GM19238 (cell line): Measurements from ENCODE around the gene SNX32.

Source experiments
- DNase-seq: peaks from one replicate; pipeline ENCODE4 v3.0.0; 2011; ENCODE audit warnings: low spot score; ENCODE audit not compliant: insufficient read length

The SNX32 gene

DNA sequence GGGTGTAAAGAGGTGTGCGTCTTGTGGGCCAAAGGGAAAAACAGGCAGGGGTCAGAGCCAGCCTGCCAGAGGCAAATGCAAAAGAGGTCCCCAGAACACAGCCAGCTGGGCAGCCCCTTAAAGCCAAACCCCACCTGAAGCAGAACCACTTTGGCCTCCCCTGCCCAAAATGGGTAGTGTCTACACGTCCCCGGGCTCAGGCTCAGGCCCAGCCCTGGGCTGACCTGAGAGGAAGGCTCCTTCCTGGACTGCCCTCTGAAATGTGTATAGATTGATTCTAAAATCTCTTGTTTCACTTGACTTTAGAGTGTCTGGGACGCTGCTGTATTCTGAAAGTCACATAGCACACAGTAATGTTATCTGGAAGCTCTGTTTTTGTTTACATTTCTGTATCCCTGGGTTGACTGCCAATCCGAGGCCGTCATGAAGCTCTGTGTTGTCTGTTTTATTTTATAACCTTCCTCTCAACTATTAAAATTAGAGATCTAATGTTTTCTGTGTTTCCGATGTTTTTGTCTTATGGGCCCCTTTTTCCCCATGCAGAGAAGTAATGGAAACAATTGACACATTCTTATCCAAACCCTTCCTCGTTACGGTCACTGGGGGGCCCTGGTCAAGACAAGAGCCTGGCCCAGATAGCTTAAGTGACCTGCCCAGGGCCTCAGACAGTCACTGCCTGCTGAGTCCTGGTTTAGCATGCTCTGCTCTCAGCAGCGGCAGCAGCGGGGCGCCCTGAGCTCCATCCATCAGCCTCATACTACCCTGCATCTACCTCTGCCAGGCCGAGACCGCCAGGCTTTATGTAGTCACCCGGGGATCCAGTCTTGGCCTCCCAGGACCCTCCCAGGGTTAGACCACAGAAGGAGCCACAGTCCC lies 36.8 kb upstream of the SNX32 start:
- DNase-seq: no peak

DNA sequence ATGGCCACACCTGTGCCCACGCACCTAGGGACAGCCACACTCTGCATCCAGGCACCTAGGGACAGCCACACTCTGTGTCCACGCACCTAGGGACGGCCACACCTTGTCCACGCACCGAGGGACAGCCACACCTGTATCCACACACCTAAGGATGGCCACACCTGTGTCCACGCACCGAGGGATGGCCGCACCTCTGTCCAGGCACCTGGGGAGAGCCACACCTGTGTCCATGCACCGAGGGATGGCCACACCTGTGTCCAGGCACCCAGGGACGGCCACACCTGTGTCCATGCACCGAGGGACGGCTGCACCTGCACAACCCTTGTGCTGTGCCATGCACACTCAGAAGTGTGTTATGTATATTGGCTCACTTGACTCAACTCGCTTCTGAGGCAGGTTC lies 36.1 kb upstream of the SNX32 start:
- DNase-seq: no peak

GRCh38 chr11:65798882-65799281 lies 34.9 kb upstream of the SNX32 start:
- no peak for DNase-seq

DNA sequence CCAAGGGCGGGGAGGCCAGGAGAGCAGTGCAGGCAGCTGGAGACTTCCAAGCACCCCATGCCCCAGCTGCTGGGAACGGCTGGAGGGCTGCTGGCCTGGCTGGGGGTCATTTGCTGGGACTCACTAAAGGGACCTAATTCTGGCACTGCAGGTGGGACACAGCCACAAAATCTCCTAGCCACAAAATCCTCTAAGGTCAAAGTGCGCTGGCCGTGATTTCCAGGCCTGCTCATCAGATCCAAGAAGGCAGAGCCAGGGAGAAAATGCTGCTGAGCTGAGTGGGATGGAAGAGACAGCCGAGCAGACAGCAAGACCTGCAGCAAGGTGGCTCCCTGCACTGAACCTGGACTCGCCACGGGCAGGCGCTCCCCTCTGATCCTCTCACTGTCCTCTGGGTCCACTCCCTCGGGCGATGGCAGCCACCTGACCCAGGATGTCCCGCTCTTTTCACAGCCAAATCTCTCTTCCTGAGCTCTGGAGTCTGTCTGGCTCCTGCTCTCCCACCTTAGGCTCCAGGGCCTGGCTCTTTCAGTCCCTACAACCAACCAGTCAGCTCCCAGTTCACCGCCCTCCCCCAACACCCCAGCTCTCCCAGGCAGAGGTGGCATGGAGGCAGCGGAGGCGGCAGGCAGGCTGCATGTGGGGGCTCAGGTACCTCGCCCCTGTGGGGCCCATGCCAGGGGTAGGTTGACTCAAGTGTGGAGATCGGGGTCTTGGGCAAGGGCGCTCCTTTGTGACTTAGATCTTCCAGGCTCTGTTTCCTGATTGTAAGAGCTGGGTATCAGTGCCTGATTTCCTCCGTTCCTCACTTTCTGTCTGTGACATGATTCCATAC lies 32.4 kb upstream of the SNX32 start:
- no peak for DNase-seq

- no peak for DNase-seq
These were observed 30.9 kb upstream of the SNX32 start for GRCh38 chr11:65802841-65803240.

DNA sequence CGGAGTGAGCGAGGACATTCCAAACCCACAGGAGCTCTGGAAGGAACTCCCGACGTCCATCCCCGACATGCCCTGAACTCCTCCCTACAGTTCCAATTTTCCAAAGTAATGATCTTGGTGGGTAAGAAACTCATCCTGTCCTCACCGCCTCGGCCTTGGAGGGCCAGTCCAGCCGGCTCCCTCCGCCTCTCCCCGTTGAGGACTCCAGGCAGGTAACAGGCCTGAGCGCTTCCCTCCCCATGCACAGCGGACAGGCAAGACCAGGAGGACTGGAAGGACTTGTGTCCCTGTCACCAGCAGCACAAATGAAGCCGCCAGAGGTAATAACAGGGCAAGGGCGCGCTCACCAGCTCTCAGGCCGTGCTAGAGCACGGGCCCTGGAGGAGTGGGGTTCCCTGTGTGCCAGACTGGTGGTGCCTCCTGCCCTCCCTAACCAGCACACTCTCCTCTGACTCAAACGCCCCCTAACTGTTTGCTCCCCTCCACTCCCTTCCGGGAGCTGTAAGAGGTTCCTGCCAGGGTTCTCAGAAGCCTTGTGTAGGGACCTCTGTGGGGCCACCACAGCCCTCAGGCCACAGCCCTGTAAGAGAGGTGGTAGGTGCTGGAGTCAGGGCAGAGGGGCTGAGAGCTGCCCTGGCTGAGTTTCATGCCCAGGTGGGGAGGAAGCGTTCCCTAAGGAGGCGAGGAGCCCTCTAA lies 29.8 kb upstream of the SNX32 start:
- no peak for DNase-seq

- DNase-seq: no peak
These were observed 26.8 kb upstream of the SNX32 start for GRCh38 chr11:65806979-65807378.

- no peak for DNase-seq
These were observed 24.9 kb upstream of the SNX32 start for GRCh38 chr11:65808744-65809341.

DNA sequence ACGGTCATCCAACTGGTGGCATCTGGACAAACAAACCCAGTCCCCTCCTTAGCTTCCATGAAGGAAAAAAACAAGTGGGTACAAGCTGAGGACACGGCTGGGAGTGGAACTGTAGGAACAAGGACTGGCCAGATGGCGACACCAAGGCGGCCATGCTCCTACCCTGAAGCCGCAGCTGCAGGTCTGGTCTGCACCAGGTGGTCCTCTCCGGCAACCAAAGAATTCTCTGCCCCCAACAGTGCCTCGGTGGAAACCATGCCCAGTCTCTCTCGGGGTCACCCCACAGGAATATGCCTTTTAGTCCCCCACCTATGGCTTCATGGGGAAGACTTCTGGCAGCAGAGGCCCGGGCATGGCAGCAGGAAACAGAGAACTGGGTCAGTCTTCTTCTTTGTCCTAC lies 24.3 kb upstream of the SNX32 start:
- no peak for DNase-seq

DNA sequence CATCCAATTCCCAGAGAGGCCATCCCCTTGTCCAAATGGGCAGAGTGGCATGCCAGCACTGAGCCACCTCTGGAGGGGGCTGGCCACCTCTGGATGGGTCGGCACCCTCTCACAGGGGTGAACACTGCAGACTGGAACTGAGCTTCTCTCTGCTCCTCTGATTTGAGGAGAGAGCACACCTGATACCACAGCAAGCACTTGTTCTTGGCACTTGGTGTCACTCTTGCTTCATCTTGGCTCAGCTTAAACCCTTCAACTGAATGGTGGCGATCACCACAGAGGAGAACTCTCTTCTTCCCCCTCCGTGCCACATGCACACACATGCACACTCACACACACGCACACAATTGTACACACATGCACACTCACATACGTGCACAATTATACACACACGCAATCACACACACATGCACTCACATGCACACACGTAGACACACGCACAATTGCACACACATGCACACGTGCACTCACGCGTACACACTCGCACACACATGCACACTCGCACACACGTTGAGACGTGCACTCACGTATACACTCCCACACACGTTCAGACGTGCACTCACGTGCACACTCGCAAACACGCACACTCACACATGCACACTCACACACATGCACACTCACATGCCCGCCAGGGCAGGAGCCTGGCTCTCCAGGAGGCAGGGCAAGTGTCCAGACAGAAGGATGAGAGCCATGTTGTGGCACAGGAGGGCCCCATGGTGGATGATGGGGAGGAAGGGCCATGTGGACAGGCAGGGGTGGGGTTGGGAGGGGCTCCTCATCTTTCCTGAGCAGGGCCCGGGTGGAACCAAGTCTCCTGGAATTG lies 23.5 kb upstream of the SNX32 start:
- no peak for DNase-seq

- DNase-seq: no peak
These were observed 21.8 kb upstream of the SNX32 start for GRCh38 chr11:65811764-65812475.

DNA sequence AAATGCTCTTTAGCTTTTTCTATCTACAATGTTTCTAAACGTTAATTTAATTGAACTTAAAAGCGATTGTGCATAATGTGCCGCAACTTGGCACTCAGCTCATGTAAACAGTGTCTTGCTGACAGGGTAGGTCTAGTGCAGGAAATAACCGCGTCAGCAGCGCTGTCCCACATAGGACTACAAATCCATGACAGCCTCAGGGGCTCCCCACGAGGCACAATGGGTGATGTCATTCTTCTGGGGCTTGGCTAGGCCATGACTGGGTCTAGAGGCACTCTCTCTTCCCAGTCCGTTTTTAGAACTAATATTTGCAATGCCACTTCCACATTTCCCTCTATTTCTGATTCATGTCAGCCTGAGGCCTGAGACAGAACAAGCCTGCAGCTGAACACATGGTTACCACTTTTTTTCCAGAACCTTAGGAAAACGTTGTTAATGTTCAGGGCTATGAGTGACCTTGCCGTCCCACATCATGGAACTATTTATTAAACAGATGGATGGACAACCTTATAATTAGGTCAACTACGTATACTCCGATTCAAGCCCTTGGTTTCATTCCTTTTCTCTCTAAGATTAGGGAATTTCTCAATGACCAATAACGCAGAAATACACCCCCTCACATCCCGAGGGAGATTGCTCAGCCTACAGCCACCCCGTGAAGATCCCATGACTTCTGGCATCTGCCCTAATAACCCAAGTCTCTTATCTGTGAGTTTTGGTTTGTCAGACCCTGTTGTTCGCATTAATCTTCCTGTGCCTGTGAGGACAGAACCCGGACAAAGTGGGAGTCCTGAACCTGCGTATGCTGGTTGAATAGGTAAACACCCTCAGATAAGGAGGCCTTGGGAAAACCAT lies 19.4 kb upstream of the SNX32 start:
- DNase-seq: no peak

DNA sequence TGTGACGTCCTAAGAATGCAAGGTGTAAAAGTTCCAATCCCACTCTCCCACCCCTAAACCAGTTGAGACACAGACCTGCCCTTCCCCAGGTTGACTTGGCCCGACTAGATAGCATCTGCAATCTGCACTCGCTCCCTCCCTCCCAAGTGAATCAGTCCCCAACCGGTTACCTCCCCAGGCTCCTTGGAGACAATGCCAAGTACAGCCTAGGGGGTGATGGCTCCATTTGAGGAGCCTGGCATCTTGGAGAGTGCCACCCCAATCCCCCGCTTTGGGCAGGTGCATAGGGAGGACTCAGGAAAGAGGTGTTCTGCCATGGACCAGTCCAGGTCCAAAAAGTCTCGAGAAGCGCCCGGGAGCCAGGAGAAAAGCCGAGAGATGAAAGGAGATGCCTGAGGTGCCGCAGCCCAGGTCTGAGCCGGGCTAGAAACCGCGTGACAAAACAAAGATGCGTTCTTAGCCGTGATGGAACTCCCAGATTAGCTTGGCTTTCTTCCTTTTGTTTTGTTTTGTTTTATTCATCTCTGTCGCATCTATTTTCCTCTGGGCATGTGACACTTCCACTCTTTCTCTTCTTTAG lies 18.7 kb upstream of the SNX32 start:
- DNase-seq: no peak

DNA sequence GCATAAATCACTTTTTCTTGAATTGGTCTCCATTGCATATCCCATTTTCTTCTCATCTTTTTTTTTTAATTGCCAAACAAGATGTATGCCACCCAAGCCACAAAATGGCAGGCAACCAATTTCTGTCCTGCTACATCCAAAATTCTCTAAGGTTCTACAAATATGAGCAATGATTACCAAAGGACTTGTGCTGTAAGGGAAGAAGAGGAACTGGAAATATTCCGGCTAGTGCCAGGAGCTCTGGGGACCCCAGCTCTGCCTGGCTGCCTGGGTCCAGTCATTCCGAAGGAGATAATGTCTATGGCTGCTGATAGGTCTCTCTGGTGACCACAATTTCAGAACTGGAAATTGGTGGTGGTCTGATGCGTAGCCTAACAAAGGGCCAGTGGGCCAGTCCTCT lies 17.1 kb upstream of the SNX32 start:
- DNase-seq: no peak

DNA sequence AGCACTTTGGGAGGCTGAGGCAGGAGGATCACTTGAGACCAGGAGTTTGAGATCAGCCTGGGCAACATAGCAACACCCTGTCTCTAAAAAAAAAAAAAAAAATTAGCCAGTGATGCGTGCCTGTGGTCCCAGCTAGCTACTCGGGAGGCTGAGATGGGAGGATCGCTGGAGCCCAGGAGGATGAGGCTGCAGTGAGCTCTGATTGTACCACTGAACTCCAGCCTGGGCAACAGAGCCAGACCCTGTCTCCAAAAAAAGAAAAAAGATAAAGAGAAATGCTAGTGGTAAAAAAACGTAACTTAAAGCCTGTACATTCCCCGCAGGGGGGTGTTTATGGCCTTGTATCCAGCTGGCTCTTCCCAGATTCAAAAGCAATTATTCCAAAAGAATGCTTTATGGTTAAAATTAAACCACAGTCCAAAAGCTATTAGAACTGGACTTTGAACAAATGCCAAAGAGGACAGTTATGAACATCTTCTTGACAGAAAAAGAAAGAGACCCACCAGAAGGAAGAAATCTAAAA lies 16.4 kb upstream of the SNX32 start:
- DNase-seq: no peak

DNA sequence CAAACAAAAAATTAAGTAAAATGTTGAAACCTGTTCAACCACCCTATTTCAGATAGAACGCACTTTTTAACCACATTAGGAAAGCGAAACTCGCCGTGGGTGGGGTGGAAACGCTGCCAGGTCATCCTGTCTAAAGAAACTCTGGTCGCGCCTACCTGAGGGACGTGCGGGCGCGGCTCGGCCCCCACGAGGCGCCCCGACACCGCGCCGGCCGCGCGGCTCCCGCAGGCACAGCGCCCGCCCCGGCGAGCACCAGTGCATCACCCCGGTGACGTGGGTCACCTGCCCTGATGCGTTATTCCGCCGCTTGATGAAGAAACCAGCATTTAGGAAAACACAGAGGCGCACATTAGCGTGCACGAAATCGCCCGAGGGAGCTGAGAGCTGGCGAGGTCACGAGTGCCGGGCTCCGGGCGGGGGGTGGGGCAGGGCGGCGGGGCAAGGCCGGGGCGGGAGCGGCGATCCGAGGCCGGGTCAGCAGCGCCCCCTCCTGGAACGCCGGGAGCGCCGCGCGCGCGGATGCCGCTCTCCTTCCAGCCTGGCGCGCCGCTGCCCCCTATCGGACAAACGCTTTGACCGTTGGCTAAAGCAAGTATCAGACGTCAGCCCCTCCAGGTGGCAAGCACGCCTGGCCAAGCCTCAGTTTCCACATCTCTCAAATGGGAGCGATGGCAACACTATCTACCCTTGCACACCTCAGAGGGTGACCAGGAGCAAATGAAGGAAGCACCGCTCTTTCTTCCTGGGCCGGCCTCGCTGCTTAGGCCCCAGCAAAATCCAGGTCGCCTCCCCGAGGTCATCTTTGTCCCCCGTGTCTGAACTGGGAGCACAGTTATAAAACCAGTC lies 15.7 kb upstream of the SNX32 start:
- DNase-seq: peak; percentile 91

DNA sequence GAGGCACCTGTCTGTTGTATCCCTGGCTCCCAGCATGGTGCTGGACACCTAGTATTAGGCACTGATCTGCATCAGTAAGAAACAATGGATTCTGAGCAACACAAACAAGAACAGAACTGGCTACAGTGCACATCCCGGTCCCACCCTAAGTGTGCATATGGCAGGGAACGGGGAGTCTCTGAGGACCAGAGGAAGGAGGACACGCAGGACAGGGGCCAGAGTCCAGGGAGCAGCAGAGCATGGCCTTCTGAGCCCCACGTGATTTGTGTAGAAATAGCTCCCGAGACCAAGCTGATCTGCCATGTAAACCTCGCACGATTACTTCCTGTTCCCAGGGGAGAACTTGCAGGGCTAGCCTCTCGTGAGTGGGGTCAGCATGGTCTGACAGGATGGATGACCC lies 12.7 kb upstream of the SNX32 start:
- DNase-seq: no peak
